Adrenal gland (tissue), 5 donors: ENCODE results near the gene MYG1.

Experiments
- CTCF ChIP-seq, 6 experiments: fragments of 450-650 bp in 4 of 6; fragments of 200-600 bp in 2 of 6; sonication (generic) in 1 of 6; IDR thresholded peaks; 1 replicate in 5 of 6; 2 replicates in 1 of 6; pipeline versions ENCODE4 v1.5.1 to v1.8.0; 2016 to 2021; ENCODE audit warnings: antibody characterized with exemption in 6 of 6, mild to moderate bottlenecking in 2 of 6, moderate library complexity in 1 of 6
- POLR2A ChIP-seq, 2 donors: fragments of 450-650 bp; IDR thresholded peaks; one replicate each; pipeline ENCODE4 v1.6.1; 2017; ENCODE audit warnings: antibody characterized with exemption in 2 of 2, mild to moderate bottlenecking in 2 of 2, moderate library complexity in 1 of 2
- donor health status: DM: no; HTN: no; CAD: no.

- TF ChIP-seq POLR2A (IDR thresholded peaks at IDR 0.05) (peak; percentile 43 to 78), CTCF (IDR thresholded peaks at IDR 0.05) (peak; percentile 64 to 90 (median 79))
Measured at GRCh38 chr12:53324779-53325510, 25.4 kb downstream of the MYG1 start.
